VCaP (cell line): Measurements from ENCODE around the gene RNF146.

ENCODE experiments used
- H3K27ac ChIP-seq: fragments of 450-650 bp; 2 replicates; pipeline ENCODE4 v1.5.1; 2017
- TF ChIP-seq, protein P1 (sequence below): fragments of 450-650 bp; conservative IDR thresholded peaks from 2 replicates; pipeline ENCODE4 v1.5.1; 2017; ENCODE audit warnings: mild to moderate bottlenecking, moderate library complexity

Gene RNF146

DNA sequence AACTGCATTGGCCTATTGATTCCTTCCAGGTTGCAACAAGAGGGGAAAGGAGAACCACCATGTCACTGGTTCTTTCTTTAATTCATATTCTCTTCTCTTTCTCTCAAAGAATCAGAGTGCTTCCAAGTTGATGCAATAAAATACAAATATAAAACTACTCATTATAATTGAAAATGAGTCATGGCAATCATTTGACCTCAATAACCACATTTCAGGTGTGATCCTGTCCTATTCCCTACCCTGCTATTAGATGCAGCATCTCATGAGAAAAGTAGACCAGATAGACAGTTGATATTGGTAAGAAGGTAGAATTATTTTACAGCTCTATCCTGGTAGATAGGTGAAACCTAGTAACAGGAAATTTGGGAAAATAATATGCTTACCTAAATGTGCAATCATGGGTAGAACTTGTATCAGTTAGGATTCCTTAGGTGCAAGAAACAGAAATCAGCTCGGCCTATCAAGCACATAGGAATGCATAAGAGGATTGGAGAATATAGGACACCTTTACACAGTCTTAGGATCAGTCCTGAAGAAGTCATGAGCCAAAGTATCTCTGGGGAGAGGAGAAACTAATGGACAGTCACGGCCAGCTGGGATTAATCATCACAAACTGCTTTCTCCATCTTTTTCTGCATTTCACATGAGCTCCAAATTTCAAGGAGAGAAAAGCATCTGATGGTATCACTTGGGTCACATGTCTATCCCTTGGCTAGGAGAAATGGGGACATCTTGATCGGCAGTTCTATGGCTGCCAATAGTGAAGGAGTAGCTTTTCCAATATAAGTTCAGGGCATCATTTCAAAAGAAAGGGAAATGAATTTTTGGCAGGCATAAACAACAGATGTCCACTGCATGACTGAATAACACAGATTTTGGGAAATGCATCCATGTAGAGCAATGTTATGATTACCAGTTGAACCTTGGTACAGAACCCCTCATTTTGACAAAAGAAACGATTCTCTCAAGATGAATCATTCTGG, 19.3 kb upstream of the RNF146 start:
- TF ChIP-seq, protein P1, sequence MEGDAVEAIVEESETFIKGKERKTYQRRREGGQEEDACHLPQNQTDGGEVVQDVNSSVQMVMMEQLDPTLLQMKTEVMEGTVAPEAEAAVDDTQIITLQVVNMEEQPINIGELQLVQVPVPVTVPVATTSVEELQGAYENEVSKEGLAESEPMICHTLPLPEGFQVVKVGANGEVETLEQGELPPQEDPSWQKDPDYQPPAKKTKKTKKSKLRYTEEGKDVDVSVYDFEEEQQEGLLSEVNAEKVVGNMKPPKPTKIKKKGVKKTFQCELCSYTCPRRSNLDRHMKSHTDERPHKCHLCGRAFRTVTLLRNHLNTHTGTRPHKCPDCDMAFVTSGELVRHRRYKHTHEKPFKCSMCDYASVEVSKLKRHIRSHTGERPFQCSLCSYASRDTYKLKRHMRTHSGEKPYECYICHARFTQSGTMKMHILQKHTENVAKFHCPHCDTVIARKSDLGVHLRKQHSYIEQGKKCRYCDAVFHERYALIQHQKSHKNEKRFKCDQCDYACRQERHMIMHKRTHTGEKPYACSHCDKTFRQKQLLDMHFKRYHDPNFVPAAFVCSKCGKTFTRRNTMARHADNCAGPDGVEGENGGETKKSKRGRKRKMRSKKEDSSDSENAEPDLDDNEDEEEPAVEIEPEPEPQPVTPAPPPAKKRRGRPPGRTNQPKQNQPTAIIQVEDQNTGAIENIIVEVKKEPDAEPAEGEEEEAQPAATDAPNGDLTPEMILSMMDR, result no peak
- no peak overlapping the region for H3K27ac ChIP-seq

DNA sequence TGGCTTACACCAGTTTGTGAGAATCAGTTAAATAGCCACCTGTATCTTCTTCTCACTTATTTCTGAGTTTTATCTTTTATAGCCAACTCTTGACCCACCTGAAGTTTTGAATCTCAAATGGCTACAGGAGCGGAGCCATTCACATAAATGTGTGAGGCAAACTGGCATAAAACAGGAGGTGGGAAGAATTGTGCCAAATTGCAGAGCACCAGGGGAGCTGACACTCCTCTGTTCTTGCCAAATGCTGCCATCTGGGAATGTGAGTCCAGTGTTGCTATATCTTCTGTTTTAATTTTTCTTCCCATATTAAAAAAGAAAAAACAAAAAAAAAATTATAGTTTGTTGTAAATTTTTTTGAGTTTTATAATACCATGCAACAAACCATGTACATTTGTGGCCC, 17.0 kb upstream of the RNF146 start:
- TF ChIP-seq, protein P1, result no peak
- H3K27ac ChIP-seq, result no peak overlapping the region

DNA sequence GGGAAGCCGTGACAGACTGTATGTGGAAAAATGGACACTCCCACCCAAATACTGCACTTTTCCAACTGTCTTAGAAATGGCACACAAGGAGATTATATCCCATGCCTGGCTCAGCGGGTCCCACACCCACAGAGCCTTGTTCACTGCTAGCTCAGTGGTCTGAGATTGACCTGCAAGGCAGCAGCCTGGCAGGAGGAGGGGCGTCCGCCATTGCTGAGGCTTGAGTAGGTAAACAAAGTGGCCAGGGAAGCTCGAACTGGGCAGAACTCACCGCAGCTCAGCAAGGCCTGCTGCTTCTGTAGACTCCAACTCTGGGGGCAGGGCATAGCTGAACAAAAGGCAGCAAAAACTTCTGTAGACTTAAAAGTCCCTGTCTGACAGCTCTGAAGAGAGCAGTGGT, 11.4 kb upstream of the RNF146 start:
- H3K27ac ChIP-seq, result no peak overlapping the region
- TF ChIP-seq, protein P1, result no peak

DNA sequence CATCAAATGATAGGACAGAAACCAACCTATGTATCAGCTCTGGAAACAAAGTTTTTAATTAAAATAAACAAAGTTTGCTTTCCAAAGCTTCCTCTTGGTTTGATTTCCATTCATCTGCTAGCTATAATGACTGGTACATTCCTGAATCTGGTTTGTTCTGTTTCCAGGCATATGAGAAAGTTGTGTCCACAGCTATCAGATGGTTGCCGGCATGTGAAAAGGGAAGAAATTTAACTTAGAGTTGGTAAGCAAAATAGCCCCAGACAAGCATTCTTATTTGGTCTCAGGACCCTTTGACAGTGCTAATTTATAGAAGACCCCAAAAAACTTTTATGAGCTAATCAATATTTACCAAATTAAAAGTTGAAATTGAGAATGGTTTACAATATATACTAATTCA, 3.8 kb upstream of the RNF146 start:
- TF ChIP-seq, protein P1, result no peak
- no peak overlapping the region for H3K27ac ChIP-seq

DNA sequence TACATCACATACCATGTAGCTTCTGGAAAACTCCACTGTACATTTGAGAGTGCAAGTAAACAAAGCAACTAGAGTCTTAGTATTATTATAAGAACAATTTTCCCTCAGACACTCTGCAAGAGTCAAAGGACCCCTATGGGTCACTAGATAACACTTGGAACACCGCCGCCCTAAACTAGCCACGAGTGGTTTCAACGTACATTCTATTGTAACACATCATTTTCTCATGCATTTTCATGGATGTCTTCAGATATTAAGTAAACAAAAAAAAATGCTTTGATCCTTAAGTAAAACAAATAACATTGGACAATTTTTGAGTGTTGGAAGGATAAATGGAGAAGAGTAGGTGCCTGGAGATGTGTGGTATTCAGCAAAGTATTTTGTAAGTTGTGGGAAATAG, 3.2 kb upstream of the RNF146 start:
- no peak overlapping the region for H3K27ac ChIP-seq
- TF ChIP-seq, protein P1, result no peak

DNA sequence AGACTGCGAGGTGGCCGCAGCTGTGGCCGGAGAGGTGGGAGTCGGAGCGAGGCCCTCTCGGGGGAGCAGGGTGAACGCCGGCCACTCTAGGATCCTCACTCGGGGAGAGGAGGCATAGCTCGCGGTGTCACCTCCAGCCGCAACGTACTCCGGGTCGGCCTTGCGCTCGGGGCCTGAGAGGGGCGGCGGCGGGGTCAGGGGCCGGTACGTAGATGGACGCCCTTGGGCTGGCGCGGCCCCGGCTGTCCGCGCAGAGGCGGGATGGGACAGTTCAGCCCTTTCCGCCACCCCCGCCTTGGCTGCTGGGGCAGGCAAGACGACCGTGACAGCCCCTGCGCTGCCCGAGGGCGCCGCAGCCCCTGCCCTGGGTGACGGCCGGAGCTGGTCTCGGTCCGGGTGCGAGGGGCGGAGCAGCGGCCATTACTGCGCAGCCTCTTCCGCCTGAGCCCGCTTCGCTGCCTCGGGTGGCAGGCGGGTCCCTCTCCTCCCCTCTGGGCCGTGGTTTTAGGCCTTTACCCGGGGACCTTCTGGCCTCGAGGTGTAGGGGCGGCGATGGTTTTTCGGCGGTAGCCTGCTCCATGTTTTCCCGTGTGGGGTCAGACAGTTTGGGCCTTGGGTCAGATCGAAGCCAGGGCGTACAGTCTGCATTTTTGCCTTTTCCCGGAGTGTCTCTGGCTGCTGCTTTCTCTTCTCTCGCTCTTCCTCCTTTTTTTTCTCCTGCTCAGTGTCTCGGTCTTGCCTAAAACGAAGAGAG, 405 bp downstream of the RNF146 start:
- H3K27ac ChIP-seq, result peak overlapping the region; percentile 96
- TF ChIP-seq, protein P1, result no peak
